Upper lobe of left lung (tissue), 6 donors: ENCODE data around the gene PCDHGB2. TPM values are rescaled to one million over a fixed set of nuclear protein-coding genes. Genes with fewer than 3 reads are reported as not detected.
"Not testable (repeated sequence)": the region's sequence is repeated elsewhere in the genome, so short reads cannot be mapped to it uniquely, and the experiment has no call there.

Experiments used
- ATAC-seq, 2 donors: fragments of 200-7000 bp; cut with Tn5 transposase; one replicate each; pipeline ENCODE4 v1.9.1; 2022; ENCODE audit warnings: mild to moderate bottlenecking in 2 of 2, moderate library complexity in 2 of 2; ENCODE audit not compliant: low FRiP score in 2 of 2
- DNase-seq, 2 donors: peaks; one replicate each; pipeline ENCODE4 v3.0.0-alpha.2; 2019 to 2020
- H3K27ac ChIP-seq, 4 donors: fragments of 200-600 bp; sonication (generic); one replicate each; pipeline ENCODE4 v1.5.1; 2016 to 2019
- H3K27me3 ChIP-seq, 4 donors: fragments of 200-600 bp; sonication (generic); one replicate each; pipeline ENCODE4 v1.5.1; 2017 to 2019
- H3K36me3 ChIP-seq, 4 donors: fragments of 200-600 bp; sonication (generic); one replicate each; pipeline ENCODE4 v1.5.1; 2016 to 2019
- H3K4me1 ChIP-seq, 4 donors: fragments of 200-600 bp; sonication (generic); one replicate each; pipeline ENCODE4 v1.5.1; 2018 to 2019
- H3K4me3 ChIP-seq, 4 donors: fragments of 200-600 bp; sonication (generic); one replicate each; pipeline ENCODE4 v1.5.1; 2017 to 2019; ENCODE audit warnings: mild to moderate bottlenecking in 2 of 4, moderate library complexity in 1 of 4
- H3K9me3 ChIP-seq, 4 donors: fragments of 200-600 bp; sonication (generic); one replicate each; pipeline ENCODE4 v1.5.1; 2018 to 2019
- EP300 ChIP-seq, 4 donors: sonication (generic); formaldehyde crosslinking; IDR thresholded peaks; one replicate each; pipeline ENCODE4 v1.5.1; 2017; ENCODE audit warnings: antibody characterized with exemption in 4 of 4, control low read depth in 2 of 4
- POLR2A ChIP-seq, 4 donors: fragments of 450-650 bp; IDR thresholded peaks; one replicate each; pipeline ENCODE4 v1.5.1; 2016 to 2017; ENCODE audit warnings: antibody characterized with exemption in 4 of 4, mild to moderate bottlenecking in 2 of 4
- POLR2AphosphoS5 ChIP-seq, 2 donors: sonication (generic); formaldehyde crosslinking; IDR thresholded peaks; one replicate each; pipeline ENCODE4 v1.5.1; 2017; ENCODE audit warnings: antibody characterized with exemption in 2 of 2
- WGBS, 2 donors: methylation state at CpG; one replicate each; pipeline ENCODE4 v1.1.5; 2017 to 2018; 5-methylcytosine and 5-hydroxymethylcytosine counted together
- total RNA-seq, 6 donors: library from RNA; depleted of rRNA in 4 of 6; stranded (reverse); fragments of >200 nt in 4 of 6; gene quantifications; one replicate each; pipeline versions ENCODE4 v1.1.0 to v1.2.1, GENCODE V29; 2016 to 2021
- TF ChIP-seq, protein P1 (sequence below), 6 experiments: fragments of 450-650 bp in 4 of 6; fragments of 200-600 bp in 2 of 6; sonication (generic) in 2 of 6; IDR thresholded peaks; one replicate each; pipeline ENCODE4 v1.5.1; 2016 to 2019; ENCODE audit warnings: antibody characterized with exemption in 6 of 6
- donor health status: DM: no; HTN: no; CAD: no; lungs with moderate emphysema.
- donor health status: DM: no; HTN: yes; CAD: no; lungs with severe emphysema.

Gene PCDHGB2
- total RNA-seq, 6 donors from 2014 or later: 1.7 to 12.6 (median 2.7) TPM

DNA sequence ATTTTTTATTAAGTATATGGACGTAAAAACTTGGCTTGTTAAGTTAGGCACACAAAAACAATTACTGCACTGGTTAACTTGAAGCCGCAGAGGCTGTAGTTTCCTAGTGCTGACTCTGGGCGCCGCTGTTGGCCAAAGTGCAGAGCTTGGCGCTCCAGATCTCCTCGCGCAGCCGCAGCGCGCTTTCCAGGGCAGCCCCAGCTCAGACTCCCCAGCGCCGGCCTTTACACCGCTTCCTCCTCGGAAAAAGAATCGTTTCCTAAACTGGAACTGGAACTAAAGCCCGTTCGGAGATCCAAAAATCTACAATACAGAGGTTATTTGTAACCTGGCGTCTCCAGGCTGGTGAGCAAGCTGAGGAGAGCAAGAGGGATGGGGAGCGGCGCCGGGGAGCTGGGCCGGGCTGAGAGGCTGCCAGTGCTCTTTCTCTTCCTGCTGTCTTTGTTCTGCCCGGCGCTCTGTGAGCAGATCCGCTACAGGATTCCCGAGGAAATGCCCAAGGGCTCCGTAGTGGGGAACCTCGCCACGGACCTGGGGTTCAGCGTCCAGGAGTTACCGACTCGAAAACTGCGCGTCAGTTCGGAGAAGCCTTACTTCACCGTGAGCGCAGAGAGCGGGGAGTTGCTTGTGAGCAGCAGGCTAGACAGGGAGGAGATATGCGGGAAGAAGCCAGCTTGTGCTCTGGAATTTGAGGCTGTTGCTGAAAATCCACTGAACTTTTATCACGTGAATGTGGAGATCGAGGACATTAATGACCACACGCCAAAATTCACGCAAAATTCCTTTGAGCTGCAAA is 38.2 kb downstream of the PCDHGB2 start, which contains the start of gene PCDHGB5:
PCDHGB5 (plus strand) TSS at position 192 of the 796 bp plus-strand sequence; CDS start at position 373, 181 bp downstream.
- H3K9me3 ChIP-seq: peaks cover 41 to 83% (median 76%) of the 10 kb centered on the region in 4 donors
- not testable (repeated sequence) for H3K36me3 ChIP-seq, H3K4me1 ChIP-seq, H3K27me3 ChIP-seq, H3K27ac ChIP-seq
- ATAC-seq (peak; percentile 80 to 87), DNase-seq (peak in 1 of 2 donors; percentile 47)
- TF ChIP-seq, protein P1, sequence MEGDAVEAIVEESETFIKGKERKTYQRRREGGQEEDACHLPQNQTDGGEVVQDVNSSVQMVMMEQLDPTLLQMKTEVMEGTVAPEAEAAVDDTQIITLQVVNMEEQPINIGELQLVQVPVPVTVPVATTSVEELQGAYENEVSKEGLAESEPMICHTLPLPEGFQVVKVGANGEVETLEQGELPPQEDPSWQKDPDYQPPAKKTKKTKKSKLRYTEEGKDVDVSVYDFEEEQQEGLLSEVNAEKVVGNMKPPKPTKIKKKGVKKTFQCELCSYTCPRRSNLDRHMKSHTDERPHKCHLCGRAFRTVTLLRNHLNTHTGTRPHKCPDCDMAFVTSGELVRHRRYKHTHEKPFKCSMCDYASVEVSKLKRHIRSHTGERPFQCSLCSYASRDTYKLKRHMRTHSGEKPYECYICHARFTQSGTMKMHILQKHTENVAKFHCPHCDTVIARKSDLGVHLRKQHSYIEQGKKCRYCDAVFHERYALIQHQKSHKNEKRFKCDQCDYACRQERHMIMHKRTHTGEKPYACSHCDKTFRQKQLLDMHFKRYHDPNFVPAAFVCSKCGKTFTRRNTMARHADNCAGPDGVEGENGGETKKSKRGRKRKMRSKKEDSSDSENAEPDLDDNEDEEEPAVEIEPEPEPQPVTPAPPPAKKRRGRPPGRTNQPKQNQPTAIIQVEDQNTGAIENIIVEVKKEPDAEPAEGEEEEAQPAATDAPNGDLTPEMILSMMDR (IDR thresholded peaks at IDR 0.05): peak in 5 of 6 experiments; percentile 19 to 57 (median 48)
- H3K4me3 ChIP-seq: peak within 1 kb of the TSS in 3 of 4 donors; percentile 33 to 43 (median 34)
- 6 to 13% methylated on average over 23 to 25 of the region's 43 CpGs for WGBS, 2 donors

DNA sequence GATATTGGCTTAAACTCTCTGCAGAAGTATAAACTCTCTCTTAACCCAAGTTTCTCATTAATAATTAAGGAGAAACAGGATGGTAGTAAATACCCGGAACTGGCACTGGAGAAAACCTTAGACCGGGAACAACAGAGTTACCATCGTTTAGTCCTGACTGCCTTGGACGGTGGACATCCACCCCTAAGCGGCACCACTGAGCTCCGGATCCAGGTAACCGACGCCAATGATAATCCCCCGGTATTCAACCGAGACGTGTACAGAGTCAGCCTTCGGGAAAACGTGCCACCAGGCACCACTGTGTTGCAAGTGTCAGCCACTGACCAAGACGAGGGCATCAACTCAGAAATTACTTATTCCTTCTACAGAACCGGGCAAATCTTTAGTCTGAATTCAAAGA is 38.8 kb downstream of the PCDHGB2 start:
- no peak overlapping the region for H3K27ac ChIP-seq
- DNase-seq (no peak), ATAC-seq (no peak)
- WGBS, 2 donors: 33 to 37% methylated on average over 8 to 15 of the region's 15 CpGs
- peaks cover 42 to 83% (median 76%) of the 10 kb centered on the region in 4 donors for H3K9me3 ChIP-seq
- TF ChIP-seq, protein P1 (IDR thresholded peaks at IDR 0.05): no peak
- TF ChIP-seq EP300 (IDR thresholded peaks at IDR 0.05): no peak
- no peak for TF ChIP-seq POLR2AphosphoS5 (IDR thresholded peaks at IDR 0.05)
- no peak for TF ChIP-seq POLR2A (IDR thresholded peaks at IDR 0.05)
- no peaks in the 10 kb centered on the region for H3K4me1 ChIP-seq
- no peaks in the 10 kb centered on the region for H3K36me3 ChIP-seq
- no peak overlapping the region for H3K4me3 ChIP-seq
- H3K27me3 ChIP-seq: no peaks in the 10 kb centered on the region

DNA sequence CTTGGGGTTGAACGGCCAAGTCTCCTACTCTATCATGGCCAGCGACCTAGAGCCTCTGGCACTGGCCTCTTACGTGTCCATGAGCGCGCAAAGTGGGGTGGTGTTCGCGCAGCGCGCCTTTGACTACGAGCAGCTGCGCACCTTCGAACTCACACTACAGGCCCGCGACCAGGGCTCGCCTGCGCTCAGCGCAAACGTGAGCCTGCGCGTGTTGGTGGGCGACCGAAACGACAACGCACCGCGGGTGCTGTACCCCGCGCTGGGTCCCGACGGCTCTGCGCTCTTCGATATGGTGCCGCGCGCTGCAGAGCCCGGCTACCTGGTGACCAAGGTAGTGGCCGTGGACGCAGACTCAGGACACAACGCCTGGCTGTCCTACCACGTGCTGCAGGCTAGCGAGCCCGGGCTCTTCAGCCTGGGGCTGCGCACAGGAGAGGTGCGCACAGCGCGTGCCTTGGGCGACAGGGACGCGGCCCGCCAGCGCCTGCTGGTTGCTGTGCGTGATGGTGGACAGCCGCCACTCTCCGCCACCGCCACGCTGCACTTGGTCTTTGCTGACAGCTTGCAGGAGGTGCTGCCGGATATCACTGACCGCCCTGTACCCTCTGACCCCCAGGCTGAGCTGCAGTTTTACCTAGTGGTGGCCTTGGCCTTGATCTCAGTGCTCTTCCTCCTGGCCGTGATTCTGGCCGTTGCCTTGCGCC is 39.9 kb downstream of the PCDHGB2 start:
- TF ChIP-seq, protein P1 (IDR thresholded peaks at IDR 0.05): no peak
- TF ChIP-seq EP300 (IDR thresholded peaks at IDR 0.05) (no peak), POLR2A (IDR thresholded peaks at IDR 0.05) (no peak), POLR2AphosphoS5 (IDR thresholded peaks at IDR 0.05) (no peak)

DNA sequence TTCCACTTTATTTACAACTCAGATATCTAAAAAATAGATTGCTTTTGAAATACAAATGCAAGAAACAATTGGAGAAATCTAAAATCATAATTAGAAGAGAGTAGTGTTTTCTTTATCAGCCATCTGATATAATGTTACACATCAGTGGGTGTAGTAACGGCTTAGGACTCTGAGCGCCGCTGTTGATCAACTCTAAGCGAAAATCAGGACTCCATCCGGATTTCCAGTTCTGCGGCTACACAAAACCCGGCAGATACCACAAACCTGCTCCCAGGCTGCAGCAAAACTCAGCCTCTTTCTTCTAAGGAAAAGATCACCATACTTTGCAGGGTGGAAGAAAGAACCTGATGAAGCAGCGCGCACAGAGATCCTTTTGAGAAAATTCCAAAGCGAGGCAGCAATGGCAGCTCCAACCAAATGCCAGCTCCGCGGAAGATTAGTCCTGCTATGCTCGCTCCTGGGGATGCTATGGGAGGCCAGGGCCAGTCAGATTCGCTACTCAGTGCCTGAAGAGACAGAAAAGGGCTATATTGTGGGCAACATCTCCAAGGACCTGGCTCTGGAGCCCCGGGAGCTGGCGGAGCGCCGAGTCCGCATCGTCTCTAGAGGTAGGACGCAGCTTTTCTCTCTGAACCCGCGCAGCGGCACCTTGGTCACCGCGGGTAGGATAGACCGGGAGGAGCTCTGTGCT is 42.9 kb downstream of the PCDHGB2 start, which contains the start of gene PCDHGA9:
PCDHGA9 (plus strand) TSS at position 226 of the 691 bp plus-strand sequence; CDS start at position 401, 175 bp downstream.
- no peaks in the 10 kb centered on the region for H3K4me1 ChIP-seq
- H3K4me3 ChIP-seq: peak within 1 kb of the TSS in 2 of 4 donors; percentile 11 to 31
- H3K9me3 ChIP-seq: peaks cover 45 to 84% (median 81%) of the 10 kb centered on the region in 4 donors
- TF ChIP-seq POLR2A (IDR thresholded peaks at IDR 0.05) (no peak), EP300 (IDR thresholded peaks at IDR 0.05) (no peak), POLR2AphosphoS5 (IDR thresholded peaks at IDR 0.05) (no peak)
- TF ChIP-seq, protein P1 (IDR thresholded peaks at IDR 0.05): peak in 1 of 6 experiments; percentile 40
- no peaks in the 10 kb centered on the region for H3K36me3 ChIP-seq
- H3K27ac ChIP-seq: no peak within 1 kb of the TSS
- ATAC-seq: no peak
- 20 to 22% methylated on average over 27 of the region's 27 CpGs for WGBS, 2 donors
- H3K27me3 ChIP-seq: no peaks in the 10 kb centered on the region
- DNase-seq: peak in 1 of 2 donors; percentile 77

More for the DNA sequence above, 39.9 kb downstream of the PCDHGB2 start:
- no peak for DNase-seq
- peaks cover 41 to 84% (median 77%) of the 10 kb centered on the region in 4 donors for H3K9me3 ChIP-seq
- H3K4me1 ChIP-seq: no peaks in the 10 kb centered on the region
- H3K36me3 ChIP-seq: no peaks in the 10 kb centered on the region
- H3K27me3 ChIP-seq: no peaks in the 10 kb centered on the region
- no peak for ATAC-seq
- H3K4me3 ChIP-seq: no peak overlapping the region
- WGBS, 2 donors: 30 to 41% methylated on average over 4 to 49 of the region's 61 CpGs
- H3K27ac ChIP-seq: no peak overlapping the region
